B cell (primary cell): ENCODE measurements around the gene GOT1. TPM values are rescaled to one million over a fixed set of nuclear protein-coding genes. Genes with fewer than 3 reads are reported as not detected.

Experiments used
- ATAC-seq: fragments of 200-7000 bp; cut with Tn5 transposase; one replicate; pipeline ENCODE4 v1.10.0; 2021; ENCODE audit warnings: low read depth, mild to moderate bottlenecking, moderate number of reproducible peaks, moderate library complexity
- CTCF ChIA-PET: fragments of 350-600 bp; sonication (Branson Sonifier 250); formaldehyde crosslinking; loops from one replicate; lab custom pipeline; 2021; ENCODE audit warnings: antibody characterized with exemption, inconsistent platforms; lab: Charles Lee
- POLR2A ChIA-PET: fragments of 350-600 bp; sonication (Branson Sonifier 250); formaldehyde crosslinking; loops from one replicate; lab custom pipeline; 2021; ENCODE audit warnings: antibody characterized with exemption; lab: Charles Lee
- DNase-seq: peaks from one replicate; pipeline ENCODE4 v3.0.0; 2013
- H2AFZ ChIP-seq: 2 replicates; pipeline ENCODE4 v1.6.1; 2012; ENCODE audit warnings: mild to moderate bottlenecking, low read depth, low read length; ENCODE audit not compliant: insufficient read depth, poor library complexity, severe bottlenecking
- H3K27ac ChIP-seq, 2 donors: 1 replicate in 1 of 2; 2 replicates in 1 of 2; pipeline ENCODE4 v1.5.1; 2012 to 2013; ENCODE audit warnings: low read length in 2 of 2, mild to moderate bottlenecking in 2 of 2, moderate library complexity in 1 of 2
- H3K27me3 ChIP-seq, 4 experiments: fragments of 200-600 bp in 1 of 4; sonication (generic) in 1 of 4; replicated peaks in 1 of 4; 1 replicate in 2 of 4; 2 replicates in 2 of 4; pipeline versions ENCODE4 v1.6.1 to v1.7.0; 2013 to 2016; ENCODE audit warnings: low read length in 3 of 4, mild to moderate bottlenecking in 2 of 4, mixed read lengths in 1 of 4, moderate library complexity in 1 of 4; ENCODE audit not compliant: insufficient read depth in 4 of 4, control insufficient read depth in 3 of 4; ENCODE audit errors: control extremely low read depth in 1 of 4
- H3K36me3 ChIP-seq, 2 experiments: replicated peaks in 1 of 2; 1 replicate in 1 of 2; 2 replicates in 1 of 2; pipeline versions ENCODE4 v1.6.1 to v1.7.1; 2013; ENCODE audit warnings: low read length in 1 of 2; ENCODE audit not compliant: insufficient read depth in 2 of 2, control insufficient read depth in 1 of 2; ENCODE audit errors: control extremely low read depth in 1 of 2, extremely low read depth in 1 of 2
- H3K4me1 ChIP-seq, 2 donors: fragments of 200-600 bp in 1 of 2; sonication (generic) in 1 of 2; 1 replicate in 1 of 2; 2 replicates in 1 of 2; pipeline versions ENCODE4 v1.5.1 to v1.6.1; 2013 to 2017; ENCODE audit warnings: low read length in 2 of 2; ENCODE audit not compliant: control insufficient read depth in 2 of 2, insufficient read depth in 2 of 2
- H3K4me2 ChIP-seq: replicated peaks from 2 replicates; pipeline ENCODE3; 2012; ENCODE audit warnings: mild to moderate bottlenecking, low read depth, low read length; ENCODE audit not compliant: poor library complexity, severe bottlenecking
- H3K4me3 ChIP-seq, 5 experiments: fragments of 200-600 bp in 1 of 5; sonication (generic) in 1 of 5; 1 replicate in 3 of 5; 2 replicates in 2 of 5; pipeline versions ENCODE4 v1.5.1 to v1.7.0; 2011 to 2016; ENCODE audit warnings: low read length in 4 of 5, mild to moderate bottlenecking in 4 of 5, low read depth in 2 of 5, control low read depth in 1 of 5, moderate library complexity in 1 of 5; ENCODE audit not compliant: insufficient read depth in 1 of 5; ENCODE audit errors: control extremely low read depth in 1 of 5, extremely low read depth in 1 of 5
- H3K79me2 ChIP-seq: fragments of 200-600 bp; sonication (generic); one replicate; pipeline ENCODE4 v1.6.0; 2016; ENCODE audit warnings: low read length; ENCODE audit not compliant: control insufficient read depth, insufficient read depth
- H3K9ac ChIP-seq: fragments of 200-600 bp; sonication (generic); 2 replicates; pipeline ENCODE4 v1.6.1; 2017; ENCODE audit warnings: mild to moderate bottlenecking, low read length, moderate library complexity
- H3K9me3 ChIP-seq, 3 donors: one replicate each; pipeline versions ENCODE4 v1.6.1 to v1.7.1; 2013; ENCODE audit warnings: low read length in 2 of 3; ENCODE audit not compliant: control insufficient read depth in 2 of 3, insufficient read depth in 1 of 3; ENCODE audit errors: control extremely low read depth in 1 of 3
- H4K20me1 ChIP-seq: 2 replicates; pipeline ENCODE4 v1.6.0; 2012; ENCODE audit warnings: mild to moderate bottlenecking, low read length; ENCODE audit not compliant: insufficient read depth, control insufficient read depth, poor library complexity, severe bottlenecking
- H3K27ac Mint-ChIP-seq: one replicate; pipeline ENCODE4 v1.8.0; 2021; ENCODE audit warnings: mixed read lengths
- H3K27me3 Mint-ChIP-seq: one replicate; pipeline ENCODE4 v1.8.0; 2021; ENCODE audit warnings: mixed read lengths
- H3K4me1 Mint-ChIP-seq: one replicate; pipeline ENCODE4 v1.8.0; 2021; ENCODE audit warnings: mixed read lengths
- H3K4me3 Mint-ChIP-seq: one replicate; pipeline ENCODE4 v1.8.0; 2021; ENCODE audit warnings: mixed read lengths
- H3K9me3 Mint-ChIP-seq: one replicate; pipeline ENCODE4 v1.8.0; 2022; ENCODE audit warnings: mixed read lengths; ENCODE audit not compliant: insufficient read depth
- CTCF ChIP-seq: fragments of 200-600 bp; IDR thresholded peaks from one replicate; pipeline ENCODE4 v1.8.0; 2022; ENCODE audit warnings: antibody characterized with exemption, mild to moderate bottlenecking
- EZH2 ChIP-seq: IDR thresholded peaks from 2 replicates; pipeline ENCODE4 v1.6.1; 2012; ENCODE audit warnings: borderline replicate concordance, low read depth, mild to moderate bottlenecking, moderate library complexity, low read length; ENCODE audit not compliant: insufficient read depth, poor library complexity, severe bottlenecking
- WGBS: methylation state at CpG from one replicate; pipeline ENCODE4 v1.1.5; 2013; ENCODE audit warnings: missing lambda C conversion rate; ENCODE audit not compliant: insufficient coverage; 5-methylcytosine and 5-hydroxymethylcytosine counted together
- intact Hi-C: fragments of 100-400 bp; cut with micrococcal nuclease; formaldehyde crosslinking; loops from one replicate; pipeline ENCODE4 v1.10.0; 2022
- polyA plus RNA-seq: library from polyadenylated mRNA; depleted of rRNA; stranded (reverse); fragments of >200 nt; gene quantifications from 2 replicates; pipeline ENCODE4 v1.2.3, GENCODE V29; 2012
- total RNA-seq, 2 donors: library from RNA; stranded (reverse); fragments of 120-200 nt in 1 of 2; gene quantifications; 1 replicate in 1 of 2; 2 replicates in 1 of 2; pipeline versions ENCODE4 v1.2.3 to v1.2.4, GENCODE V29; 2013 to 2022

Gene GOT1
- total and polyA plus RNA-seq, 2 donors (not counting 1 experiment from before 2014, with no cell fraction given): 5.9 to 14.9 TPM

GRCh38 chr10:99432047-99432446, 1.6 kb upstream of the GOT1 start:
- H3K4me2 ChIP-seq: peak overlapping the region; percentile 90
- H3K9me3 Mint-ChIP-seq: no peaks in the 10 kb centered on the region
- peaks cover 3% of the 10 kb centered on the region for H3K79me2 ChIP-seq

More at GRCh38 chr10:99432047-99432446, 1.6 kb upstream of the GOT1 start:
- H3K27me3 Mint-ChIP-seq: no peaks in the 10 kb centered on the region
- intact Hi-C loops: loop anchor here (5.0 kb wide), 2 partner anchors 1105 to 1480 kb away; partner anchors contain the start of genes HIF1AN and SLF2
- 100% methylated on average over 1 of the region's 4 CpGs for WGBS
- DNase-seq (no peak), ATAC-seq (no peak)
- Histone ChIP-seq H3K4me3 (peak overlapping the region in 1 of 5 experiments; percentile 87), H2AFZ (no peak overlapping the region), H3K9me3 (no peaks in the 10 kb centered on the region), H3K36me3 (no peaks in the 10 kb centered on the region), H3K27ac (no peak overlapping the region), H3K9ac (no peak overlapping the region), H3K27me3 (no peaks in the 10 kb centered on the region), H3K4me1 (peaks cover 13 to 21% of the 10 kb centered on the region in 2 donors), H4K20me1 (no peaks in the 10 kb centered on the region)
- ChIA-PET POLR2A (interaction anchor here (0.7 kb wide), 1 partner anchor 1991 kb away, joined by 6 read pairs; no protein-coding TSS in a partner anchor), CTCF (no interaction called here)
- peaks cover 28% of the 10 kb centered on the region for H3K4me1 Mint-ChIP-seq
- TF ChIP-seq EZH2 (no peak), CTCF (no peak)
- peak overlapping the region; percentile 46 for H3K27ac Mint-ChIP-seq
- H3K4me3 Mint-ChIP-seq: peak overlapping the region; percentile 78
